NCI-H524 (cell line): ENCODE data around the gene TMED6.
"Not testable (repeated sequence)": the region's sequence is repeated elsewhere in the genome, so short reads cannot be mapped to it uniquely, and the experiment has no call there.

Experiments
- DNase-seq, 2 experiments: peaks; one replicate each; lab custom pipeline; 2025; lab: John Stamatoyannopoulos, UW

Gene TMED6

DNA sequence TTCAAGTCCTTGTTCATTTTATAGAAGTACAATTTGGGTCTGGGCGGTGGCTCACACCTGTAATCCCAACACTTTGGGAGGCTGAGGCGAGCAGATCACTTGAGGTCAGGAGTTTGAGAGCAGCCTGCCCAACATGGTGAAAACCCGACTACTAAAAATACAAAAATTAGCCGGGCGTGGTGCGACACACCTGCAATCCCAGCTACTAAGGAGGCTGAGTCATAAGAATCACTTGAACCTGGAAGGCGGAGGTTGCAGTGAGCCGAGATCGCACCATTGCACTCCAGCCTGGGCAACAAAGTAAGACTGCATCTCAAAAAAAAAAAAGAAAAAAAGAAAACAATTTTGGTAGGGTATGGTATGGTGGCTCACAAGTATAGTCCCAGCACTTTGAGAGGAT lies 8.5 kb upstream of the TMED6 start:
- DNase-seq: not testable (repeated sequence)

DNA sequence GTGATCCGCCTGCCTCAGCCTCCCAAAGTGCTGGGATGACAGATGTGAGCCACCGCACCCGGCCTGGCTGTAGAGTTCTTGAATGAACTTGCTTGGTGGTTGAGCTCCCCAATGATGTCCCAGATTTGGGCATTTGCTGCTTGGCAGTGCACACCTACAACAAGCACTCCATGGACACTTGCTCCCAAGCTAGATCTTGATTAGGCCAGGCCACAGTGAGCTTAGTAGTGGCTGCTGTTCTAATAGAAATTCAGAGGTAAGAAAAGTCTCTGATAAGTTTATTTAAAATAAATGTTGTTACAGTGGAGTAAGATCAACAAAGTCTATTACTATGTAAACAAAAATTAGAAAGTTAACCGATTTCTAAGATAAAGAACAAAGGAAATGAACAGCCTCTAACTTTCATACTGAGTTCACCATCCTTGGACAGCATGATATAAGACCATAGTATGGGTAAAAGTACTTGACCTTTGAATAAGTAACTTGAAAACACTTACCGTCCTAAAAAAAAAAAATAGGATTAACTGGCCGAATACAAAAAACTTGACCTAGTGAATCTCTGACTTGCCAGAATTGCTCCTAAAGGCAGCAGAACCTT lies 951 bp downstream of the TMED6 start:
- DNase-seq: peak in 1 of 2 experiments; percentile 20

DNA sequence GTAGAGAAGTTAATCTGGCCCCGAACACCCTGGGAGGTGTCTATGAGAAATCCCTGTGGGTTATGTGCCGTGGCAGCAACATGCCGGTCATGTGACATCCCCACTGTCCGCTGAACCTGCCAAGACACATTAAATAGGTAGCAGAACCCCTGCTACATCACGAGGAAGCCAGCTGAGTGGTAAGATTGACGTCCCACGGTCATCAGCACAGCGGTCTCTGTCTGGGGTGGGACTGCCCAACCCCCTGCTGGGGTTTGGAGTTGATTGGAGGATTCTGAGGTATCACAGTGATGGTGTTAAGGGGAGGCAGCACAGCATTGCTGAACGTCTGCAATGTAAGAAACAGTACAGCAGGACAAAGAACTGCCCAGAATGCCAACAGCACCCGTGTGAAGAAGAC lies 2.0 kb downstream of the TMED6 start:
- DNase-seq: no peak

GRCh38 chr16:69348222-69348621 lies 3.4 kb downstream of the TMED6 start:
- no peak for DNase-seq

DNA sequence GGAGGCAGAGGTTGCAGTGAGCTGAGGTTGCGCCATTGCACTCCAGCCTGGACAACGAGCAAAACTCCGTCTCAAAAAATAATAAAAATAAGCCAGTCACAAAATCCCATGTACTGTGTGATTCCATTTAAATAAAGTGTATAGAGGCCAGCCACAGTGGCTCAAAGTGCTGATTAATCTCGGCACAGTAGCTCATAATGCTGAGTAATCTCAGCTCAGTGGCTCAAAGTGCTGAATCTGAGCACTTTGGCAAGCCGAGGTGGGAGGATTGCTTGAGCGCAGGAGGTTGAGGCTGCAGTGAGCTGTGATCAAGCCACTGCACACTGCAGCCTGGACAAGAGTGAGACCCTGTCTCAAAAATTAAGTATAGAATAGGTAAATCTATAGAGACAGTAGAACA lies 4.9 kb downstream of the TMED6 start:
- no peak for DNase-seq

GRCh38 chr16:69345923-69346322 lies 5.7 kb downstream of the TMED6 start:
- DNase-seq: no peak

- DNase-seq: no peak
These were observed 7.4 kb downstream of the TMED6 start for GRCh38 chr16:69344171-69344570.

- DNase-seq: no peak
These were observed 11.4 kb downstream of the TMED6 start for GRCh38 chr16:69340095-69340644.

GRCh38 chr16:69339289-69340094 lies 12.1 kb downstream of the TMED6 start, which contains the start of the genes COG8 and NIP7:
Gene COG8, minus strand, starts transcription at chr16:69339564. Its CDS starts 12 bp downstream, at chr16:69339552.
Gene NIP7, plus strand, starts transcription at chr16:69339772. Its CDS starts 58 bp downstream, at chr16:69339830.
- peak; percentile 99 for DNase-seq

DNA sequence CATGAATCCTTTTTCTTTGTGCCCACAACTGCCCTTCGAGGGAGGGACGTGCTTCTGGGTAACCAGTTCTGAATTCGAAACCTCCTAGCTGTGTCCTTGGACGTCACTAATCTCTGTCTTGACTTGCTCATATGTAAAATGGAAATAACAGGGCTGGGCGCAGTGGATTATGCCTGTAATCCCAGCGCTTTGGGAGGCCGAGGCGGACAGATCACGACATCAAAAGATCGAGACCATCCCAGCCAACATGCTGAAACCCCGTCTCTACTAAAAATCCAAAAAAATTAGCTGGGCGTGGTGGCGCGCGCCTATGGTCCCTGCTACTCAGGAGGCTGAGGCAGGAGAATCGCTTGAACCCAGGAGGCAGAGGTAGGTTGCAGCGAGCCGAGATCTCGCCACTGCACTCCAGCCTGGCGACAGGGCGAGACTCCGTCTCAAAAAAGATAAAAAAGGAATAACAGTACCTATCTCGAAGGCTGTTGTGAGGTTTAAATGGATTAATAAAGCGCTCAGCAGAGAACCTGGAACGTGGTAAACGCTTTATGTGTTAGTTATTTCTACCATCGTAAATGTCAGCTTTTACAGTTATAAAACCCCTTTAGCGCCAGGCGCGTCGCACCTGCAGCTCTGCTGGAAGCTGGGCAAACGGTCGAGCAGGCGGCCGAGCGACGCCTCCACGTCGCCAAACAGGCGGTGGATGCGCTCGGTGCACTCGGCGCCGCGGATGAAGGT lies 12.9 kb downstream of the TMED6 start:
- DNase-seq: no peak

- no peak for DNase-seq
These were observed 16.9 kb downstream of the TMED6 start for GRCh38 chr16:69334696-69335095.

DNA sequence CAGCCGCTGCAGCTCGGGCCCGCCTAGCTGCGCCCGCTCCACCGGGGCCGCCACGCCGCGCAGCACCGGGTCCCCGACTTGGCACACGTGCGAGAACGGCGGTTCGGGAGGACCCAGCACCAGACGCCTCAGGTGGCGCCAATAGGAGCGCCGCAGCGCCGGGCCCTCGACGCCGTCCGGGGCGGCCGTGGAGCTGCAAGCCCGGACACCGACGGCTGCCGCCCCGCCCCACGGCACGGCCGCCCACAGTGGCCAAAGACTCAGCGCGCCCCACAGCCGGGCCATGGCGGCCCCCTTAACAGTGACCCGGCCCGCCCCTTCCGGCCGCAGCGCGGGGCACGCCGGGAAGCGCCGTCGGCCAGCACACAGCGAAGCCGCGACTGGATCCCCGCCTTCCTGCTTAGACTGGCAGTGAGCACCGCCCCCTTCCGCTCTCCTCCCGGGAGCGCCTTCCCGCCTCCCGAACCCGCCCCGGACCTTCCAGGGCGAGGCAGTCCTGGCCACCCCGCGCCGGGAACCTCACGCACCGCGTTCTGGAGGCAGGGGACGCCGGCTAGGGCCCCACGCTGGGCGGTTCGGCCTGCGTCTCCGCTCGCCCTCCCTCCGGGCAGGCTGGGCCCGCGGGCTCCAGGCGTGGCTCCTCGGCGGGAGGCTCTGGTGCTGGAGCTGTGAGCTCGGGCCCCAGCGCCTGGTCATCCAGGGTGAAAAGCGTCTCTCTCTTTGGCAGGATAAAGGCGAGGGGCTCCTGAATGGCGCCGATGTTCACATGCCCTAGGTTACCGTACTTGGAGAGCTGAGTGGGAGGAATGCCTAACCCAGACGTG lies 21.1 kb downstream of the TMED6 start, which contains the start of gene PDF:
Gene PDF, minus strand, starts transcription at position 303 of the 824 bp plus-strand sequence. Its CDS starts 18 bp downstream, at position 285.
- DNase-seq: peak; percentile 85 to 89

GRCh38 chr16:69329369-69330285 lies 22.0 kb downstream of the TMED6 start:
- no peak for DNase-seq

GRCh38 chr16:69328854-69329316 lies 22.7 kb downstream of the TMED6 start:
- peak; percentile 42 to 77 for DNase-seq

- DNase-seq: no peak
These were observed 23.8 kb downstream of the TMED6 start for GRCh38 chr16:69327585-69328310.

- DNase-seq: no peak
These were observed 25.3 kb downstream of the TMED6 start for GRCh38 chr16:69326172-69326873.

- DNase-seq: no peak
These were observed 25.8 kb downstream of the TMED6 start for GRCh38 chr16:69325784-69326171.

DNA sequence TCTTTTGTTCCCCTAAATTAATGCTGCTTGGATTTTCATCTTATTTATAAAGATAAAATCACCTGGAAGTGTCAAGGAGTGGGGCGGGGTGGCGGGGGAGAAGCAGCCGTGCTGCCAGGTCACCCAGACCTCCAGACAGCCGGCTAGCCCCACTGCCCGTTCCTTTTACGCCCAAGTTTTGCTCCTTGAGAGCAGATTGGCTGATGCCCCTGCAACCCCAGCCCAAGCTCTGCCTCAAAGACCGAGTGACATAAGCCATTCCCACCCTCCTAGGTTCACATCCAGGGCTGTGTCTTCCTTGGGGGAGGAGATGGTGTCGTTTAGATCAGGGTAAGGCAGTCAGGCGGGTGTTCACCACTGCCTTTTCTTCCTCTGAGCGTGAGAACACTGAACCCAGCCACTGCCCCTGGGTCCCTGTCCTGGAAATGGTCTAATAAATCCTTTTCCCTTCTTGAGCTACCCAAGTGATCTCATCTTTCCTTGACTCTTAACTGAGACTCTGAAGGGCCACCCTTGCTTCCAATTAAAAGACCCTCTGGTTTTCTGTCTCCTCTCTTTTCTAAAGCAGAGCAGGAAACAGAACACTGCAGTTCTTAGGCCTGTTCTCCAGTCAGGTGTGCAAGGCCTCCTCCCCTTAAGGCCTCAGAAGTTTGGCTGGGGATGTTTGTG lies 26.9 kb downstream of the TMED6 start:
- DNase-seq: no peak
